ENCODE results near the gene EWSR1.

EWSR1 gene

DNA sequence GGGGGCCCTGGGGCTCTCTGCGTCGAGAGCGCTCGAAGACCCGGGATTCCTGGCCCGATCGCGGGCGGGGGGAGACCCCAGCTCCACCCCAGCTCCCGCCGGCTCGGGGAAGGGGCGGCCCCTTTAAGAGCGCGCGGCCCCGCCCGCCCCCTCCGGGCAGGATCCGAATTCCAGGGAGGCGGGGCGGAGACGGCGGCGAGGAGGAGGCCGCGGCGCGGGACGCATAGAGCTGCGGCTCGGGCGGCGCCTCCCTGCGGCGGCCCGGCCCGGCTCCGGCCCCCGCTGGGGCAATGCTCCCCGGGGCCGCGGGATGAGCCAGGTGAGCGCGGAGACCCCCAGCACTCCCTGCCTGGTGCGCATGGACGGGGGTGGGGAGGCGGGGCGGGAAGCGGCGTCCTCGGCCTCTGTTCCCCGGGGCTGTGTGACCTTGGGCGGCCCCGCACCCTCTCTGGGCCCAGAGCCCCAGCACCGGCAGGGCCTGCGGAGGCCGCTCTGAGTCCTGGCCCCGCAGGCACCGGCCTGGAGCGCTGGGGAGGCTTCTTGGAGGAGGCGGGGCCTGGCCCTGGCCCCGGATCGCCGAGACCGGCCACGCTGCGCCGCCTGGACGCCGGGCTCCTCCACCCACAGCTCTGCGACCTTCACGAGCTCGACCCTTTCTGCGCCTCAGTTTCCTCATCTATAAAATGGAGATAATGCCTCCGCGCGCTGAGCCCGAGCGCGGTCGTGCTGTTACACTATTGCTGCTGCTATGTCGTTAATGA lies 38.9 kb downstream of the EWSR1 start:
- DNase-seq (ENCODE audit: low spot score), result peak; percentile 97

DNA sequence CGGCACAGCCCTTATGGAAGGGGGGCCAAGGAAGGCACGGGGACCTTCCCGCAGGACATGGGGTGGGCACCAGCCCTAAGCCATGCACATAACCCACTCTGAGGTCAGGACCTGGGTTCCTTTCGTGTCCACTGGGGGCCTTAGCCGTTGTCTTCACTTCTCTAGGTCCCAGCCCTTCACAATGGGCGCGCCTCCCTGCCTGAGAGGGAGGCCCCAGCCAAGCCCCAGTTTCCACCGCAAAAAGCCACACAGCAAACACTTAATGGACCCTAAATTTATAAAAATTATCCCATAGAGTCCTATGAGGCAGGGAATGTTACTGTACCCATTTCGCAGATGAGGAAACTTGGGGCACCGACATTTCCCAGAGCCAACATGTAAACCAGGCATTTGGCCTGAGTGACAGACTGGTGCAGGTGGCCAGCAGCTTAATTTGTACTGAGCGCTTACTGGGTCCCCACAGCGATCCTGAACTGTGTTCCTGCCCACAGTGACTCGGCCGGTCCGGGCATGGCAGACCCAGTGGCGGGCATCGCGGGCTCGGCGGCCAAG lies 39.6 kb downstream of the EWSR1 start:
- peak; percentile 76 for DNase-seq (ENCODE audit: low spot score)

DNA sequence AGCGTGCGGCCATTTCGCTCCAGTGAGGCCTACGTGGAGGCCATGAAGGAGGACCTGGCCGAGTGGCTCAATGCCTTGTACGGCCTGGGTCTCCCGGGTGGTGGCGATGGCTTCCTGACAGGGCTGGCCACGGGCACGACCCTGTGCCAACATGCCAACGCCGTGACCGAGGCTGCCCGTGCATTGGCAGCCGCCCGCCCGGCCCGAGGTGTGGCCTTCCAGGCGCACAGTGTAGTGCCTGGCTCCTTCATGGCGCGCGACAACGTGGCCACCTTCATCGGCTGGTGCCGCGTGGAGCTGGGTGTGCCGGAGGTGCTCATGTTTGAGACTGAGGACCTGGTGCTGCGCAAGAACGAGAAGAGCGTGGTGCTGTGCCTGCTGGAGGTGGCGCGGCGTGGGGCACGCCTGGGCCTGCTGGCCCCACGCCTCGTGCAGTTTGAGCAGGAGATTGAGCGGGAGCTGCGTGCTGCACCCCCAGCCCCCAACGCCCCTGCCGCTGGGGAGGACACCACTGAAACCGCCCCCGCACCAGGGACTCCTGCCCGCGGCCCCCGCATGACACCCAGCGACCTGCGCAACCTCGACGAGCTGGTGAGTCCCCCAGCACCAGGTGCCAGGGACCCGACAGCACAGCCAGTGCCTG lies 40.2 kb downstream of the EWSR1 start:
- DNase-seq (ENCODE audit: low spot score), result no peak

DNA sequence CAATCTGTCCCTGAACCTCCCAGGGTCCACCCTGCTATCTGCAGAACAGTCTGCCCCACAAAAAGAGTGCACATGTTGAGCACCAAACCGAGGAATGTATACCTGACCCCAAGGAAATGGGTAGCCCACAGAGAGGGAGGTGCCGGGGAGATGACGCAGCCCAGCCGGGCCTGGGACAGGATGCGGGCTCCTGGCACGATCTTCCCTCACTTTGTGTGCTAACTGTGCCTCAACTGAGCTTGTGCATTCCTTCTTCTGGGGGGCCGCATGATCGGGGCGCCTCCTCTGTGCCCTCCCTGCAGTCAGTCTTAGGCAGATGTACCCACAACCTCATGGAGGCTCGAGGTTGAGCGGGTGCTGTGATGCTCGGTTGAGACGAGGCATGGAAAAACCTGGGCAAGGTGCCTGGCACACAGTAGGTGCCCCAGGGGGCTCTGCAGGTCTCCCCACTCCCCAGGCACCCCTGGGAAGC lies 40.8 kb downstream of the EWSR1 start:
- DNase-seq (ENCODE audit: low spot score), result no peak

DNA sequence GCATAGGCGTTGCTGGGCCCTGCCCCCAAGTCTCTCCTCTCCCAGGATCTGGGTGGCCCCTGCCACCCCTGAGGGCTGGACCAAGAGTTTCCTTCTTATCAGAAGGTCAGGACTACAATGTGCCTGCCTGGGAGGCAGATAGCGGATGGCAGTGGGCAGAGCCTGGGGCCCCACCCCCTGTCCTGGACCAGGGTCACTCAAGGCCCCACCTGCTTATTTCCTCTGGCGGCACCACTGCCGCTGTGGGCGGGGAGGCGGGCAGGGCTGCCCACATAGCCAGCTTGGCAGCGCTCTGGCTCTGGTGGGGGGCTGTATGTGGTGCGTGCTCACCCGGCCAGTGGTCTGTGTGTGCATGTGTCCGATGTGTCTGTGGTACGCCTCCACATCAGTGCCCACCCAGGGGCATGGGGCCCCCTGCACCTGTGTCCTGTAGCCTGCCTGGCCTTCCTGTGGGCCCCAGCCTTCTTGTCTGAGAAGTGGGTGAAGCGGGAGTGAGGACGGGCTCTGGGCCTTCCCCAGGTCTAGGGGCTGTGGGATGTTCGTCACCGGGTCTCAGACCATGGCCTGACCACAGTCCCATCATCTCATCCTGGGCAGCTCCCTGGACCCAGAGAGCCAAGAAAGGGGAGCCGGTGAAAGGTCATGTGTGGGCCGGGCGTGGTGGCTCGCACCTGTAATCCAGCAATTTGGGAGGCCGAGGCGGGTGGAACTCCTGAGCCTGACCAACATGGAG lies 41.4 kb downstream of the EWSR1 start:
- no peak for DNase-seq (ENCODE audit: low spot score)

DNA sequence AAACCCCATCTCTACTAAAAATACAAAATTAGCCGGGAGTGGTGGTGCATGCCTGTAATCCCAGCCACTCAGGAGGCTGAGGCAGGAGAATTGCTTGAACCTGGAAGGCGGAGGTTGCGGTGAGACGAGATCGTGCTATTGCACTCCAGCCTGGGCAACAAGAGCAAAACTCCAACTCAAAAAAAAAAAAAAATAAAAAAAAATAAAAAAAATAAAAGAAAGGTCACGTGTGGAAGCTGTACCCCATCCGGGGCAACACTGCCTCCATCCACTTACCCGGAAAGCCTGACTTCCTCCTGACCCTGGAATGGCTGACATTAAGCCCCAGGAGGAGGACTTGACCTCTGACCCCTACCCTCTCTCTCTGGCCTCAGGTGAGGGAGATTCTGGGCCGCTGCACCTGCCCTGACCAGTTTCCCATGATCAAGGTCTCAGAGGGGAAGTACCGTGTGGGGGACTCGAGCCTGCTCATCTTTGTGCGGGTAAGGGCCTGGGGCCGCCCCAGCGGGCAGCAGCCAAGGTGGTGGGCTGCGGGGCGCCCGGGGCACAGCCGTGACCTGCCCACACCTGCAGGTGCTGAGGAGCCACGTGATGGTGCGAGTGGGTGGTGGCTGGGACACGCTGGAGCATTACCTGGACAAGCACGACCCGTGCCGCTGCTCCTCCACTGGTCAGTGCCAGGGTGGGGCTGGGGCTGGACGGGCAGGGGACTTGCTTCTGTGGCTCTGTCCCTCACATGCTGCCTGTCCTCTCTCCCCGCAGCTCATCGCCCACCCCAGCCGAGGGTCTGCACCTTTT lies 42.2 kb downstream of the EWSR1 start:
- DNase-seq (ENCODE audit: low spot score), result no peak

DNA sequence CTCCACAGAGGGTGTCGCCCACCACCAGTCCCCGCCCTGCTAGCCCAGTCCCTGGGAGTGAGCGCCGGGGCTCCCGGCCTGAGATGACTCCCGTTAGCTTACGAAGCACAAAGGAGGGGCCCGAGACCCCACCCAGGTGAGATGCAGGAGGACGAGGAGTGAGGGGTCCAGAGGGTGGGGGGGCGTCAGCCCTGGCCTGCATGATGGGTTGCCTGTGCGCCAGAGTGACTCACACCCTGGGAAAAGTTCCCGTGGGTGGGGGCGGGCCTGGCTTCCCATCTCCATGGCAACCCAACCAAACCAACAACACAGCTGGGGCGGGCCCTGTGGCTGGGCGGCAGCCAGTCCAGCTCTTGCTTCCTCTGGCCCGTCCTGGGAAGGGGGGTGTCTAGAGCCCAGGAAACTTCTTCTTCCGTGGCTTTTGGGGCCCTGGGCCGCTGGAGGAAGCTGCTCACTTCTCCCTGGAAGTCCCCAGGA lies 42.8 kb downstream of the EWSR1 start:
- DNase-seq (ENCODE audit: low spot score), result peak; percentile 93

DNA sequence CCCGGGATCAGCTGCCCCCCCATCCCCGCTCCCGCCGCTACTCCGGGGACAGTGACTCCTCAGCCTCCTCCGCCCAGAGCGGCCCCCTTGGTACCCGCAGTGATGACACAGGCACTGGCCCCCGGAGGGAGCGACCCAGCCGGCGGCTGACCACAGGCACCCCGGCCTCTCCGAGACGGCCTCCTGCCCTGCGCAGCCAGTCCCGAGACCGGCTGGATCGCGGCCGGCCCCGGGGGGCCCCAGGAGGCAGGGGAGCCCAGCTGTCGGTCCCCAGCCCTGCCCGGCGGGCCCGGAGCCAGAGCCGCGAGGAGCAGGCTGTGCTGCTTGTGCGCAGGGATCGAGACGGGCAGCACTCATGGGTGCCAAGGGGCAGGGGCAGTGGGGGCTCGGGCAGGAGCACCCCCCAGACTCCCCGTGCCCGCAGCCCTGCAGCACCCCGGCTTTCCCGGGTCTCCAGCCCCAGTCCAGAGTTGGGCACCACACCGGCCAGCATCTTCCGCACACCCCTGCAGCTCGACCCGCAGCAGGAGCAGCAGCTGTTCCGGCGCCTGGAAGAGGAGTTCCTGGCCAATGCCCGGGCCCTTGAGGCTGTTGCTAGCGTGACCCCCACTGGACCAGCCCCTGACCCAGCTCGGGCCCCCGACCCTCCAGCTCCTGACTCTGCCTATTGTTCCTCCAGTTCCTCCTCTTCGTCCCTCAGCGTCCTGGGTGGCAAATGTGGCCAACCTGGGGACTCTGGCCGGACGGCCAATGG lies 43.6 kb downstream of the EWSR1 start:
- peak; percentile 44 for DNase-seq (ENCODE audit: low spot score)

DNA sequence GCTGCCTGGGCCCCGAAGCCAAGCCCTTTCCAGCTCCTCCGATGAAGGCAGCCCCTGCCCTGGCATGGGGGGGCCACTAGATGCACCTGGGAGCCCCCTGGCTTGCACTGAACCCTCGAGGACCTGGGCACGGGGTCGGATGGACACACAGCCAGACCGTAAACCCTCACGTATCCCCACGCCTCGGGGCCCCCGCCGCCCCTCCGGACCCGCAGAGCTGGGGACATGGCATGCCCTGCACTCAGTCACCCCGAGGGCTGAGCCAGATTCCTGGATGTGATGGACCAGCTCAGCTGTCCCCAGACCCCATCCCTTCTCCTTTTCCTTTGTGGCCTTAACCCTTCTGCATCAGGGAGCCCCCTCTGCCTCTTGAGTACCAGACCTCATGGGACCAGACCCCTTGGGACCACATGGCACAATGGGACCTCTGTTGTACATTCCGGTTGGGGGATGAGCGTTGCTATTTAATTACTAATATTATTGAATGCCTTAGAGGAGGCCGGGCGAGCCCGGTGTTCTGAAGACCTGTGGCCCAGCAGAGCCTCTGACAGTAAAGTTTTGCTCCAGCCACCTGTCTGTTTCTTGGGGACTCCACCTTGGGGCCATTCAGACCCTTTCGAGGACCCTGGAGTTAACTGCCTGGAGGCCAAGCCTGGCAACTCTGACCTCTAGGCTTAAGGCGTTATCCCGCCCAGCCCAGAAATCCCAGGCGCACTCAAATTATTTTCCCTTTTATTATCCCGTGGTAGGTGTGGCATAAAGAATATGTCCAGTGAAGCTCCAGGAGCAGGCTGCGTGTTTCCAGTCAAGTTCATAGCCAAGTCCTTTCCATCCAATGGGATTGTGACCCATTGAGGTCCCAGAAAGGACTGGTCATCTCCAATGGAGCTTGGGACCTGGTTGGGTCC lies 44.4 kb downstream of the EWSR1 start:
- DNase-seq (ENCODE audit: low spot score), result peak; percentile 49

DNA sequence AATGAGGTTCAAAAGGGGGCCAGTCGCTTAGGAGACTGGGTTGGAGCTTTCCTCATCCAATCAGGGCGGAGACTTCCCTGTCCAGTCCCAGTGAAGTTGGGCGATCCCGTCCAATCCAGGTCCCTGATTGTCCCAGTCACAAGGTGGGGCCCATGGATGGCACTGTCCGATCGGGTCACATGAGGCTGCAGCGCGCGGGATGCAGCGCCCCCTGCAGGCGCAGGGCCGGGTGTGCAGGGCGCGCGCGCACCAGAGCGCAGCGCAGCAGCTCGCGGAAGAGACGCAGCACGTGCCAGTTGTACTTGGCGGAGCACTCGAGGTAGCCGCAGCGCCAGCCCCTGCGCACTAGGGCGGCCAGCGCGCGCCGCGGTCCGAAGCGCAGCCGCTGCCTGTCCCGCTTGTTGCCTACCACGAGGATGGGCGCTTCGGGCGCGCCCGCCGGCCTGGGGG lies 45.1 kb downstream of the EWSR1 start:
- peak; percentile 51 for DNase-seq (ENCODE audit: low spot score)

DNA sequence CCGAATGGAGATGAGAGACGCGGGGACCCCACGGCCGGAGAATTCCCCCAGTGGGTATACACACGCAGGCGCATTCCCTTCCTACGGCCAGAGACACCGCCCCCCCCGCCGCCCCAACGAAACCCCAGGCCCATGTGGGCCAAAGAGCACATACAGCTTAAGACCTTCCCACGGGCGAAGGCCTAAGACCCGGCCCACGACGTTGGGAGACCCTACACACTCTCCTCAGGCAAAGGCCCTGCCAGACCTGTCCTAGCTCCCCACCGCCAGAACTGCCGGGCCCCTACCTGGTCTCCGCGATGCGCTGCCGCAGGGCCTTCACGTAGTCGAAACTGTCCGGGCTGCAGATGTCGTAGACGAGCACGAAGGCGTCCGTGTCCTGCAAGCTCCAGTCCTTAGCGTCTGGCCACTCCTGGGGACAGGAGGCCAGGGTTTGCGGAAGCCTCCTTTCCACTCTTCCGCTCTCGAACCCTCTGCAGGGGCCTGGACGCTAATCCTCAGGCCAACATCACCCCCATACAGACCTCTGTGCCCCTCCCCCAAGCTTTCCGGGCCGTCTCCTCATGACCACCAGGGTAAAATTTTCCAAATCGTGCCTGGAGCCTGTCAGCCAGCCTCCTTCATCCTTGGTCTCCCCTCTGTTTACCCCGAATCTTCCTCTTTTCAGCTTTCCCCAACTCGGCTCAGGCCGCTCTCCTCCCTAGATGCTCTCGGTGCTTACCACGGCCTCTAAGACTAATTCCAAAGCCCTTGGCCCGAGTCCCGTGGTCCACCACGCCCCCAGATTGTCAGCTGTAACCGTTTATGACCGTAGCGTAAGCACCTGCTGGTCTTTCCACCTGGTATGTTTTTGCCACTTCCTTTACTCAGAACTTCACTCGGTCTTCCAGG lies 45.8 kb downstream of the EWSR1 start:
- peak; percentile 76 for DNase-seq (ENCODE audit: low spot score)

DNA sequence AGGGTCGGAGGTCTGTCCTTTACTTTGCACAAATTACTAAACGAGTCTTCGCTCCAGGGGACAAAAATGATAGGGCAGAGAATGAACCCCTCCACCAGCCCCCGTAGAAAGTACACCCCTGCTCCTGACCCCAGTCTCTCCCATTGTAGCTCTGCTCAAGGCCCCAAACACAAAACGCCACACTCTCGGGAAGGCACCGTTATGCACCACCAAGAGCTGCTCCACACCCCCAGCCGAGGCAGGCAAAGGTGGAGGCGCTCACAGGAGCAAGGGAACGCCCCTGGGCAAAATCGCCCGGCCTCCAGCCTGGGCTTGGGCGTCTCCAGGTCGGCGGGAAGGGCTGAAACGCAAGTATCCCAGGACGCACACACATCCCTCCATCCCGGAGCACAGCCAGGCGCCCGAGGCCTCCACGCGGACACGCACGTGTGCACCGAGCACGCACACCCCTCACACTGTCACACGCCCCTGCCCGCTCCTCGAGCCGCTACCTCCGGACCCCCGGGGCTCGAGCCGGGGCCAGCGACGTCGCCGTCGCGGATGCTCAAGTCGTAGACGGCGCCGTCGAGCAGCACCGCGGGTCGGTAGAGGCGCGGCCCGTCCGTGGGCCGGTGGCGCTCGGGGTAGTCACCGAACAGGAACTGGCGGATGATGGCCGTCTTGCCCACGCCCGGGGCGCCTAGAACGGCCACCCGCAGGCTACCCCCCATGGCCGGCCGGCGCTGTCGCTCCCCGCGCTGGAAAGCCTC lies 46.6 kb downstream of the EWSR1 start:
- peak; percentile 89 for DNase-seq (ENCODE audit: low spot score)

DNA sequence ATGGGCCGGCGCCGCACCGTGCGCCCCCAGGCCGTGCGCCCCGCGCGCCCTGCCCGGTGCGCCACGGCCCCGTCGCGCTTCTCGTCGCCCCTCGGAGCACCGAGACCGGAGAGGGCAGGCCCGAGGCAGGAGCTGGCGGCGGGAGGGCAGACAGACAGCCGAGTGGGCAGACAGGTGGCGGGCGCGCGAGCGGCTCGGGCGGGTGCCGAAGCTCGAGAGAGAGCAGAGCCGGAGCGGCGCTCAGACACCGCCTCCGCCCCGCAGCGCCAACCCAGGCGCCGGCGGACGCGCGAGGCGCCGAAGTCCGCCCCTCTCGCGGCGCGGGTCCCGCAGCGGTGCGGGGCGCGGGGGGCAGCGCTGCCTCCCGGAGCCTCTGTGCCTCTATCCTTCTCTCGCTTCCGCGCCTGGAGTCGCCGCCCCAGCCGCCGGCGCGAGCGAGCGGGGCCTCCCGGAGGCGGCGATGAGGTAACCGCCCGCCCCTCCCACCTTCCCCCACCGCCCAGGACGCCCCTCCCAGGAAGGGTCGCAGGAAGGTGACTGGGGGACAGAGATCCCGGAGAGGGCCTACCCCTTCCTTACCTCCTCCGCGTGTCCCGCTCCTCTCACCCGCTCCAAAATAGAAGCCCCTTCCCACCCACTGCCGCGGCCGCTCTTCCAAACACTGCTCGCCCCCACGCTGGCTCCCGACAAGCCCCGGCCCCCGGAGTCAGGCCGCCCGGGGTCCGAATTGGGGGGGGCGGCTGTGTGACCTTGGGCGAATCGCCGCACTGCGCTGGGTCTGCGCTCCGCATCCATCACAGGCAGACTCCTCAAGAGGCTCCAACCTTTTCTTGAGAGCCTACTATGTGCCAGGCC lies 47.4 kb downstream of the EWSR1 start, which contains the start of gene RASL10A:
Gene RASL10A, minus strand, starts transcription at position 412 of the 855 bp plus-strand sequence. CDS start 451 bp downstream, outside the sequence.
- peak; percentile 91 for DNase-seq (ENCODE audit: low spot score)

DNA sequence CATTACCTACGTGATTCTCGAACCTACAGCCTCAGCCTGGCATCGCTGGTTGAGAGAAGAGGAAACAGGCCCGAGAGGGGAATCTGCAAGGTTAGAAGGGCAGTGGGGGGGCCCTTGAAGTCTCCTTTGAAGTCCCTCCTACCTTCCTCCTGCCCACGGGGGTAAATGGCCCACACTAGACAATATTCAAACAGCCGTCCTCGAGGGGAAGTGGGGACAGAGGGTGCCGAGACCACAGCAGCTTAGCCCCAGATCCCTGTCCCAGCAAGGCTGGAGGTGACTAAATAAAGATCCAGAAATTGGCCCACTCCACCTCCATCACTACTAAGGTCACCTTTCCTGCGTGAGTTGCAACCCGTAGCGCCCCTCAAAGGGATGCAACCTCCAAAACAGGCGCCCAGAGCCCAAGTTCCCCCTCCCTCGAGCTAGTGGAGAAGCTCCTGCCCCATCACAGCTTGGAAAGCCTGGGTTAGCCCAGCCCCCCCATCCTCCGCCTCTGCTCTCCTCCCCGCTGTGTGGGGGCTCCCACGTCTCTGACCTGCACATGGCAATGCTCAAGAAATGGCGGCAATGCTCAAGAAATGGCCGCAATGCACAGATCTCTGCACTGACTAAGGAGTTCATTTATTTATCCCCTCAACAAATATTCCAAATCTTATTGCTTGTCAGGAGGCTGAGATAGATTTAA lies 48.2 kb downstream of the EWSR1 start:
- no peak for DNase-seq (ENCODE audit: low spot score)

DNA sequence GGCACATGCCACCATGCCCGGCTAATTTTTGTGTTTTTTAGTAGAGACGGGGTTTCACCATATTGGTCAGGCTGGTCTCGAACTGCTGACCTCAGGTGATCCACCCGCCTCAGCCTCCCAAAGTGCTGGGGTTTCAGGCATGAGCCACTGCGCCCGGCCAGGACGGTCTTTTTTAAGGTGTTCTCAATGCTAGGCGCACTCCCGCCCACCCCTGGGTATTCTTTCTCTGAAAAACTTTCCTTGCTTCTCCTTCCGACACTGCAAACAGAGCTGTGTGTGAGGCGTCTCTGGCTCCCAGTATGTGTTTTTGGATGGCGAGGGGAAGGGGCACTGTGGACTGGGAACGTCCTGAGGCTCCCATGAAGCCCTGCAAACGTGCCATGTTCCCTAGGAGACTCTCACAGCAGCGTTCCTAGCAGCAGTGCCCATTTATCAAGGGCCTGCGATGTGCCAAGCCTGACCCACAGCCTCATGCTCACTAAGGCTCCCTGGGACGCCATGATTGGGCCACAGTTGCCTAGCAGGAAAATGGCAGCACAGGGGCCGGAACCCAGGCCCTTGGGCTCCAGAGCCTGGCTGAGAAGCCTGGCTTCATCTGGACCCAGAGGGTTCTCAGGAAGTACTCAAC lies 49.9 kb downstream of the EWSR1 start:
- DNase-seq (ENCODE audit: low spot score), result no peak

DNA sequence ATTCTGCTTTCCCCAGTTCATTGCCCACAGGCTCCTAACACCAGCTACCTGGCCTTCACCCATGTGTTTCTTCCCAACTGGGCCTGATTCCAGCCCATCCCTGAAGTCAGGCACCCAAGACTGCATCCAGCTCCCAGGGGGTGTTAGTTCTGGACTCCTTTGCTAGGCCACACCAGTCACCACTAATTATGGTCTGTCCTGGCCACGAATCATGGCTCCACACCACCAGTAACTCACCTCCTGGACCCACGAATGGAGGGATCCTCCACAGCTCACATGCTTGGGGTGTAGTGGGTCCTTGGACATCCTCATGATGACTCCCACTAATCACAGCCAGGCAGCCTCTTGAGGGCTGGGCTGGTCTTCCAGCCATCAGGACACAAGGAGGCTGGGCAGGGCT lies 51.0 kb downstream of the EWSR1 start:
- DNase-seq (ENCODE audit: low spot score), result no peak
